ENCODE data around the gene ZNF853. TPM values are rescaled to one million over a fixed set of nuclear protein-coding genes. Genes with fewer than 3 reads are reported as not detected.
"Not testable (repeated sequence)": the region's sequence is repeated elsewhere in the genome, so short reads cannot be mapped to it uniquely, and the experiment has no call there.

ZNF853 gene
- total RNA-seq, 1 experiment from 2014 or later: not detected

DNA sequence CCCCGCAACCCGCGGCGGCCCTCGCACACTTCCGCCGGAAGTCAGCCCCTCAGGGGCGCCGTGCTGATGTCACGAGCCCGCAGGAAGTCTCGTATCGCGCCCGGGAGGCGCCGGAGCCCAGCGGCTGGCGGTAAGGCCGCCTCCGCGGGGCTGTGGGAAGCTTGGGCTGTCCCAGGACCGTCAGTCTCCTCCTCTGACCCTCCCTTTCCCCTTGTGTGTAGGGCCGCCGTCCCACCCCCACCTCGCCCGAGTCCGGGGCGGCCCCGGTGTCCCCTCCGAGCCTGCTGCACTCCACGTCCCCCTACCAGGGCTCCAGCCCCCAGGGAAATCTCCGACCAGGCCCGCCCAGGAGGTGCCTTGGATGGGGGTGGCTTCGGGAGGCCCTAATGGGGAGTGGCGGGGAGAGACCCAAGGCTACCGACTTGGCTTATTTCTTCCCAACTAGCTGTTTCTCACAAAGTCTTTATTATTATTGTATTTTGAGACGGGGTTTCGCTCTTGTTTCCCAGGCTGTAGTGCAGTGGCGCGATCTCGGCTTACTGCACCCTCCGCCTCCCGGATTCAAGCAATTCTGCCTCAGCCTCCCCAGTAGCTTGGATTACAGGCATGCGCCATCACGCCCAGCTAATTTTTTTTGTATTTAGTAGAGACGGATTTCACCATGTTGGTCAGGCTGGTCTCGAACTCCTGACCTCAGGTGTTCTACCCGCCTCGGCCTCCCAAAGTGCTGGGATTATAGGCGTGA is 37.9 kb upstream of the ZNF853 start, which contains the start of gene ZDHHC4:
Gene ZDHHC4, plus strand, starts transcription at position 86 of the 745 bp plus-strand sequence. CDS start 3,108 bp downstream, outside the sequence.
- DNase-seq: peak; percentile 97
- Histone ChIP-seq H3K36me3 (ENCODE audit: insufficient read depth, low read length) (peaks cover 13% of the 10 kb centered on the region; the same call in 1 of the 2 replicates), H3K27ac (ENCODE audit: low read length) (peak within 1 kb of the TSS; percentile 65), H3K9ac (ENCODE audit: low read length) (peak within 1 kb of the TSS; percentile 93), H3K9me2 (replicated peaks; ENCODE audit: insufficient read depth, low read length) (no peaks in the 10 kb centered on the region), H4K20me1 (ENCODE audit: insufficient read depth, low read depth, low read length) (no peaks in the 10 kb centered on the region), H3K4me1 (ENCODE audit: low read length) (peaks cover 32% of the 10 kb centered on the region), H3K4me3 (ENCODE audit: low read length) (peak within 1 kb of the TSS; percentile 85), H2AFZ (ENCODE audit: low read length) (peak within 1 kb of the TSS; percentile 72), H3K9me3 (ENCODE audit: low read length) (no peaks in the 10 kb centered on the region), H3K79me2 (ENCODE audit: low read length) (peaks cover 19% of the 10 kb centered on the region), H3K27me3 (ENCODE audit: low read length) (no peaks in the 10 kb centered on the region), H3K4me2 (ENCODE audit: low read depth, low read length, poor library complexity, severe bottlenecking) (peak within 1 kb of the TSS; percentile 91)

DNA sequence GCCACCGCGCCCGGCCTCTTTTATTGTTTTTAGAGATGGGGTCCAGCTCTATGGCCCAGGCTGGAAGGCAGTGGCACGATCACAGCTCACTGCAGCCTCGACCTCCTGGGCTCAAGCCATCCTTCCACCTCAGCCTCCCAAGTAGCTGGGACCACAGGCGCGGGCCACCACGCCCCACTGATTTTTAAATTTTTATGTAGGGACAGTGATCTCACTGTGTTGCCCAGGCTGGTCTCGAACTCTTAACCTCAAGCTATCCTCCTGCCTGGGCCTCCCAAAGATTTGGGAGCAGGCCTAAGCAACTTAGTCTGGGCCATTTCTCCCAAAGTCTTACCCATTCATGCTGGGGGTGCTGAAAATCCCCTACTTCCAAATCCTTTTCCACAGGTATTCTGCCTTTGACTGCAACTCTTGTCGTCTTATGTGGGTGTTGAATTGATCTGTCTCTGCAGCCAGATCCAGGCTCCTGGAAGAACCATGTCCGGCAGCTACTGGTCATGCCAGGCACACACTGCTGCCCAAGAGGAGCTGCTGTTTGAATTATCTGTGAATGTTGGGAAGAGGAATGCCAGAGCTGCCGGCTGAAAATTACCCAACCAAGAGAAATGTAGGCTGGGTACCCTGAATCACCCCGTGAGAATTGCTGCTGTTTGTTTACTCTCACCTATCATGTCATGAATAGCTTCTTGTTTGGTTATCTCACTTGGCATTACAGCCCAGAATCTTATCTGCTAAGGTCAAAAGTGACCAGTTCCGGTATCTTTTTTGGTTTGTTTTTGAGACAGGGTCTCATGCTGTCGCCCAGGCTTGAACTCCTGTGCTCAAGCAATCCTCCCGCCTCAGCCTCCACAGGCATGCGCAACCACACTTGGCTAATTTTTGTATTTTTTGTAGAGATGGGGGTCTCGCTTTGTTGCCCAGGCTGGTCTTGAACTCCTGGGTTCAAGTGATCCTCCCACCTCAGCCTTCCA is 37.0 kb upstream of the ZNF853 start:
- Histone ChIP-seq H3K27ac (ENCODE audit: low read length) (no peak overlapping the region), H3K36me3 (ENCODE audit: insufficient read depth, low read length) (peaks cover 17% of the 10 kb centered on the region; the same call in 1 of the 2 replicates), H3K9me2 (replicated peaks; ENCODE audit: insufficient read depth, low read length) (no peaks in the 10 kb centered on the region), H3K27me3 (ENCODE audit: low read length) (no peaks in the 10 kb centered on the region), H3K4me1 (ENCODE audit: low read length) (peaks cover 32% of the 10 kb centered on the region), H3K79me2 (ENCODE audit: low read length) (peaks cover 19% of the 10 kb centered on the region), H3K9ac (ENCODE audit: low read length) (peak overlapping the region; percentile 93), H2AFZ (ENCODE audit: low read length) (no peak overlapping the region), H4K20me1 (ENCODE audit: insufficient read depth, low read depth, low read length) (no peaks in the 10 kb centered on the region), H3K4me2 (ENCODE audit: low read depth, low read length, poor library complexity, severe bottlenecking) (peak overlapping the region; percentile 85), H3K9me3 (ENCODE audit: low read length) (no peaks in the 10 kb centered on the region), H3K4me3 (ENCODE audit: low read length) (peak overlapping the region; percentile 85)
- no peak for DNase-seq

- Histone ChIP-seq H3K27ac (ENCODE audit: low read length) (no peak overlapping the region), H2AFZ (ENCODE audit: low read length) (no peak overlapping the region), H3K79me2 (ENCODE audit: low read length) (peaks cover 19% of the 10 kb centered on the region), H3K4me1 (ENCODE audit: low read length) (peaks cover 32% of the 10 kb centered on the region), H3K9me3 (ENCODE audit: low read length) (no peaks in the 10 kb centered on the region), H3K4me3 (ENCODE audit: low read length) (no peak overlapping the region), H3K27me3 (ENCODE audit: low read length) (no peaks in the 10 kb centered on the region), H4K20me1 (ENCODE audit: insufficient read depth, low read depth, low read length) (no peaks in the 10 kb centered on the region), H3K9me2 (replicated peaks; ENCODE audit: insufficient read depth, low read length) (no peaks in the 10 kb centered on the region), H3K36me3 (ENCODE audit: insufficient read depth, low read length) (peaks cover 19% of the 10 kb centered on the region; the same call in 1 of the 2 replicates), H3K9ac (ENCODE audit: low read length) (no peak overlapping the region), H3K4me2 (ENCODE audit: low read depth, low read length, poor library complexity, severe bottlenecking) (no peak overlapping the region)
- peak; percentile 44 for DNase-seq
These were observed 36.0 kb upstream of the ZNF853 start for GRCh38 chr7:6579446-6579845.

- Histone ChIP-seq H3K4me1 (ENCODE audit: low read length) (peaks cover 16% of the 10 kb centered on the region), H3K36me3 (ENCODE audit: insufficient read depth, low read length) (peaks cover 31% of the 10 kb centered on the region; the same call in 1 of the 2 replicates)
- H4K20me1 ChIP-seq (ENCODE audit: insufficient read depth, low read depth, low read length); H3K4me2 ChIP-seq (ENCODE audit: low read depth, low read length, poor library complexity, severe bottlenecking); H3K9me3 ChIP-seq (ENCODE audit: low read length); H3K79me2 ChIP-seq (ENCODE audit: low read length); H3K4me3 ChIP-seq (ENCODE audit: low read length); H3K9me2 ChIP-seq (replicated peaks; ENCODE audit: insufficient read depth, low read length); H3K27ac ChIP-seq (ENCODE audit: low read length); H3K27me3 ChIP-seq (ENCODE audit: low read length); H2AFZ ChIP-seq (ENCODE audit: low read length); H3K9ac ChIP-seq (ENCODE audit: low read length); DNase-seq: not testable (repeated sequence)
These were observed 29.5 kb upstream of the ZNF853 start for GRCh38 chr7:6585746-6586432.

DNA sequence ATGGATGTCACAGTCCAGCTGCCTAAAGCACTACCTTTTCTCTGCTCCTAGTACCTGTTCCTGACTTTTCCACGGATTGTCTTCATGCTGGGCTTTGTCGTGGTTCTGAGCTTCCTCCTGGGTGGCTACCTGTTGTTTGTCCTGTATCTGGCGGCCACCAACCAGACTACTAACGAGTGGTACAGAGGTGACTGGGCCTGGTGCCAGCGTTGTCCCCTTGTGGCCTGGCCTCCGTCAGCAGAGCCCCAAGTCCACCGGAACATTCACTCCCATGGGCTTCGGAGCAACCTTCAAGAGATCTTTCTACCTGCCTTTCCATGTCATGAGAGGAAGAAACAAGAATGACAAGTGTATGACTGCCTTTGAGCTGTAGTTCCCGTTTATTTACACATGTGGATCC is 26.8 kb upstream of the ZNF853 start:
- no peak overlapping the region for H3K4me3 ChIP-seq (ENCODE audit: low read length)

DNA sequence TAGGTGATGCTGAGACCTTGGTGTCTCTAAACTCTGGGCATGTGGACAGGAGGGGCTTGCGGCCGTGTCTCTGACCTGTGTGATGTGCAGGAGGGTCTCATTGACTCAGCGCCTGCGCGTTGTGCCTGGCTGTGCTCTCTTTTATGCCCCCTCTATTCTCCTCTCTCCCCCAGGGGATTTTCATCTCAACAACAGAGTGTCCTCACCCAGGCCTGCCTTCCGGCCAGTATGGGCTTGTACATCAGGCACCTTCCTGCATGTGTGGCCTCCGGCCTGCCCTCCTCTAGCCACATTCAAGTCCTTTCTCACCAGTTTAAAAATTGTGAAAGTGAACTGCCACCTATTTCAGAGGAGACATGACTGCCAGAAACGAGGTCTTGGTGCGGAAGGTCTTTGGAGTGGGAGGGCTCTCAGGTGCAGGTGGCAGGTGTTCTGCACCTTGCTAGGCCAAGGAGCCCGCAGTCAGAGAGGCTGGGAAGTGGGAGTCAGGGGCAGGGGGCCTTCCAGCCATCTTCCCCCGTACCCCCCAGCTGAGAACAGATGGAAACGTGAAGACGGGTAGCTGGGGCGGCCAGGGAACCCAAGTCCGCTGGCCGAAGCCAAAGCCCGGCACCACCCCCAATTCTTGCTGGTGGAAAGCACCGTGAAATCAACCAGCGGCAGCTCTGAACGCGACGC is 26.1 kb upstream of the ZNF853 start:
- H3K4me2 ChIP-seq (ENCODE audit: low read depth, low read length, poor library complexity, severe bottlenecking): peak overlapping the region; percentile 60
- H3K27me3 ChIP-seq (ENCODE audit: low read length): no peaks in the 10 kb centered on the region
- peaks cover 13% of the 10 kb centered on the region; the same call in 1 of the 2 replicates for H3K36me3 ChIP-seq (ENCODE audit: insufficient read depth, low read length)
- no peak overlapping the region for H3K27ac ChIP-seq (ENCODE audit: low read length)
- peaks cover 18% of the 10 kb centered on the region for H3K79me2 ChIP-seq (ENCODE audit: low read length)
- peak overlapping the region; percentile 95 for H3K9ac ChIP-seq (ENCODE audit: low read length)
- no peaks in the 10 kb centered on the region for H3K9me2 ChIP-seq (replicated peaks; ENCODE audit: insufficient read depth, low read length)
- peak overlapping the region; percentile 52; the same call in 1 of the 2 replicates for H2AFZ ChIP-seq (ENCODE audit: low read length)
- no peaks in the 10 kb centered on the region; the same call in 1 of the 2 replicates for H4K20me1 ChIP-seq (ENCODE audit: insufficient read depth, low read depth, low read length)
- H3K4me3 ChIP-seq (ENCODE audit: low read length): peak overlapping the region; percentile 45; the same call in 1 of the 2 replicates
- DNase-seq: no peak
- no peaks in the 10 kb centered on the region for H3K9me3 ChIP-seq (ENCODE audit: low read length)
- peaks cover 17% of the 10 kb centered on the region for H3K4me1 ChIP-seq (ENCODE audit: low read length)

More for the DNA sequence above, 26.8 kb upstream of the ZNF853 start:
- Histone ChIP-seq H3K36me3 (ENCODE audit: insufficient read depth, low read length) (peaks cover 12% of the 10 kb centered on the region; the same call in 1 of the 2 replicates), H4K20me1 (ENCODE audit: insufficient read depth, low read depth, low read length) (no peaks in the 10 kb centered on the region; the same call in 1 of the 2 replicates), H3K9ac (ENCODE audit: low read length) (no peak overlapping the region), H3K4me1 (ENCODE audit: low read length) (peaks cover 17% of the 10 kb centered on the region), H3K79me2 (ENCODE audit: low read length) (peaks cover 18% of the 10 kb centered on the region), H3K9me3 (ENCODE audit: low read length) (no peaks in the 10 kb centered on the region), H2AFZ (ENCODE audit: low read length) (no peak overlapping the region), H3K27ac (ENCODE audit: low read length) (no peak overlapping the region), H3K4me2 (ENCODE audit: low read depth, low read length, poor library complexity, severe bottlenecking) (no peak overlapping the region), H3K27me3 (ENCODE audit: low read length) (no peaks in the 10 kb centered on the region), H3K9me2 (replicated peaks; ENCODE audit: insufficient read depth, low read length) (no peaks in the 10 kb centered on the region)
- no peak for DNase-seq

DNA sequence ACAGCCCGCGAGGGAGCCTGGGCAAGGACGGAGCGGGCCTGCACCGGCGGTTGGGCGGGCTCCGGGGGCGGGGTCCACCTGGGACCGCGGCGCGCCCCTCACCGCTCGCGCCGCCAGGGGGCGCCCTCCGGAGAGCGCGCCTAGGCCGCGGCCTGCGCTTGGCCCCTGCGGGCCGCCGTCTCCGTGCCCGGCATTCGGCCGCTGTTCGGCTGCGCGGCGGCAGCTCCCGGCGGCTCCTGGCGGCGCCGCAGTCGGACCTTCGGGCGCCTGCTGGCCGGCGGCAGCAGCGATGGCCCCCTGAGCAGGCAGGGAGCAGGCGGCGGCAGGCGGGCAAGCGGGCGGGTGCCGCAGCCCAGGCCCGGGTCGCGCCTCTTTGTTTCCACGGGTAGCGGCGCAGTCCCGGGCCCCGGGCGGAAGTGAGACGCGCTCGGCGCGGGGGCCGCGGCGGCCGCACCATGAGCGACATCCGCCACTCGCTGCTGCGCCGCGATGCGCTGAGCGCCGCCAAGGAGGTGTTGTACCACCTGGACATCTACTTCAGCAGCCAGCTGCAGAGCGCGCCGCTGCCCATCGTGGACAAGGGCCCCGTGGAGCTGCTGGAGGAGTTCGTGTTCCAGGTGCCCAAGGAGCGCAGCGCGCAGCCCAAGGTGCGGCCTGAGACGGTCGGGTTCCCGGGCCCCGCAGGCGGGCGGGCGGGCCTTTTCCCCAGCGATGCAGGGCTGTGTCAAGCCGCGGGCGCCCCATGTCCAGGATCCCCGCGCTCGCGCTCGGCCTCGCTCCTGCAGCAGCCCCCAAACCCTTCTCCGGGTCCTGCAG is 25.4 kb upstream of the ZNF853 start, which contains the start of gene INTS15:
Gene INTS15, plus strand, starts transcription at position 193 of the 816 bp plus-strand sequence. Its CDS starts 263 bp downstream, at position 456.
- no peaks in the 10 kb centered on the region for H3K27me3 ChIP-seq (ENCODE audit: low read length)
- peak within 1 kb of the TSS; percentile 95 for H3K9ac ChIP-seq (ENCODE audit: low read length)
- peaks cover 18% of the 10 kb centered on the region for H3K79me2 ChIP-seq (ENCODE audit: low read length)
- peak within 1 kb of the TSS; percentile 53; the same call in 1 of the 2 replicates for H3K27ac ChIP-seq (ENCODE audit: low read length)
- H4K20me1 ChIP-seq (ENCODE audit: insufficient read depth, low read depth, low read length): no peaks in the 10 kb centered on the region; the same call in 1 of the 2 replicates
- H3K9me2 ChIP-seq (replicated peaks; ENCODE audit: insufficient read depth, low read length): no peaks in the 10 kb centered on the region
- H3K36me3 ChIP-seq (ENCODE audit: insufficient read depth, low read length): peaks cover 17% of the 10 kb centered on the region; the same call in 1 of the 2 replicates
- no peaks in the 10 kb centered on the region for H3K9me3 ChIP-seq (ENCODE audit: low read length)
- DNase-seq: peak; percentile 93
- H2AFZ ChIP-seq (ENCODE audit: low read length): peak within 1 kb of the TSS; percentile 64; the same call in 1 of the 2 replicates
- H3K4me3 ChIP-seq (ENCODE audit: low read length): peak within 1 kb of the TSS; percentile 81
- H3K4me2 ChIP-seq (ENCODE audit: low read depth, low read length, poor library complexity, severe bottlenecking): peak within 1 kb of the TSS; percentile 84
- peaks cover 17% of the 10 kb centered on the region for H3K4me1 ChIP-seq (ENCODE audit: low read length)
